HG02870 (cell line): ENCODE data around the gene RAB11FIP3.

ENCODE experiments used
- ATAC-seq: cut with Tn5 transposase; IDR thresholded peaks from one replicate; pipeline ENCODE4 v1.9.1; 2021; ENCODE audit warnings: mild to moderate bottlenecking, moderate library complexity; ENCODE audit not compliant: unreplicated experiment

The RAB11FIP3 gene

DNA sequence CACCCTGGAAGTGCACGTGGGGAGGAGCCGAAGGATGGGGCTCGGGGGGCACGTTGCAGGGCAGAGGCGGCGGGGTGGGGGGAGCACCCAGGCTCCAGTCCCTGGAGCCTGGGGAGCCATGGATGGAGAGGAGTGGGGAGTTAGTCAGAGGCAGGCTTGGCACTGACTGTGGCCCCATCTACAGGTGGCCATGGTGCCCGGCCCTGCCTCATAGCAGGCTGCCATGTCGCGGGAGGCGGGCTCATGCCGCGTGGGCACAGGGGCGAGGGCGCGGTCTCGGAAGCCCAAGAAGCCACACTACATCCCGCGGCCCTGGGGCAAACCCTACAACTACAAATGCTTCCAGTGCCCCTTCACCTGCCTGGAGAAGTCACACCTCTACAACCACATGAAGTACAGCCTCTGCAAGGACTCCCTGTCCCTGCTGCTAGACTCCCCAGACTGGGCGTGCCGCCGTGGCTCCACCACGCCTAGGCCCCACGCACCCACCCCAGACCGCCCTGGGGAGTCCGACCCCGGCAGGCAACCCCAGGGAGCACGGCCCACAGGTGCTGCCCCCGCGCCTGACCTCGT is 137.7 kb downstream of the RAB11FIP3 start:
- ATAC-seq, result no peak

DNA sequence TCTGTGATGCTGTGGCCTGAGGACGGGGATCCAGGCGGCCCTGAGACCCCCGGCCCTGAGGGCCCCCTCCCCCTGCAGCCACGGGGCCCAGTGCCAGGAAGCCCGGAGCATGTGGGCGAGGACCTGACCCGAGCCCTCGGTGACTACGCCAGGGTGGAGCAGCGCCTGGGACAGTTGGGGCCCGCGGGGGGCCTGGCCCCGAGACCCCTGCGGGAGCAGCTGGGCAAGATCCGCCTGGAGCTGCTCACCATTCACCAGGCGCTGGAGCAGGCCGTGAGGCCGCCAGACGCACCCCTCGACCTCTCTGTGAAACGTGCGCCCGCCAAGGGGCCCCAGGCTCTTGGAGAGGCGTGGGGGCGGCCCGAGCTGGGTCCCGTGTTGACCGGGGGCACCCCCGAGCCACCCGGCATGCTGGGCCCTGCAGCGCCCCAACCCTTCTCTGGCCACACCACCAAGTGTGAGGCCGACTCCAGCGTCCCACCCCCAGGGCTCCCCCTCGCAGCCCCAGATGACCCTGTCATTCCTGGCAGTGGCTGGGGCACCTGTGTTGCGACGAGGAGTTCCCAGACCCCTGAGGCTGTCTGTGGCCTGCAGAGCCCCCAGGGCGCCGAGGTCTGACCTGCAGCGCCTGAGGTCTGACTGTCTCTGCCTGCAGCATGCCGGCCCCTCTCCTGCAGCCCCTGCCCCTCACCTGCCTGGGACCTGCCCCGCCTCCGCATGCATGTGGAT is 139.4 kb downstream of the RAB11FIP3 start:
- ATAC-seq, result no peak

DNA sequence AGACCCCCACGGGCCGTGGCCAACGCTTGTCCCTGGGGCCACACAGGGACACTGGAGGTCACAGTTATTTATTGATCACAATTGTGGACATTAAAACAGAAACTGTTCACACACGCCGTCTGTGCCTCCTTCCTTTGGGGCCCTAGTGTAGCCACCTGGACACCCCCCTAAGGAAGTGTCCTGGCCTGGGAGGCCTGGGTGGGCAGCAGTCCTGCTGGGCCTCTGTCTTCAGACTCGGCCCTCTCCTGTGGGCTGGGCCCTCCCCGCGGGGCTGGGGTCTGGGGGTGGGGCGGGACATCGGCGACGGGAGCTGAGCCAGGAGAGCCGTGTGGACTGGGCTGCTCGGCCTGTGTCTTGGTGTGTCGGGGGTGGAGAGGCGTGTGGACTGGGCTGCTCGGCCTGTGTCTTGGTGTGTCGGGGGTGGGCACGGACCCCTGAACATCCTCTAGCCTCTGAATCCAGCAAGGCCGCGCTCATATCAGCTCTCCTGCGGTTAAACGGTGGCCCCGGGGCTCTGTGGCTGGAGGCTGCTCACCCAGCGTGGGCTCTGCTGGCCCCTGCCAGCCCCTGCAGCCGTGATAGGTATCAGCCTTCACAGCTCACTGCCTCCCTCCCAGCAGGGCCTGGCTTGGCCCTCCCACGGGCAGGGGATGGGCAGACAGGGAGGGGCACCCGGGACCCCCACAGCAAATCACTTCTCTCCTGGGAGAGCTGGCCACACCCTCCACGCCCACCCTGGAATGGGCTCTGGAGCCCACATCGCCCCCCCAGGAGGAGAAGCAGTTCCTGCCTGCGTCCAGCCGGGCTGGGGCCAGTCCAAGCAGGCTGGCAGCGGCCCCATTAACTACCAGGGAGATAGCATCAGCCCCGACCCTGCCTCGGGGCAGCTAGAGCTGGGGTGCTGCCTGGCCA is 140.2 kb downstream of the RAB11FIP3 start:
- no peak for ATAC-seq

DNA sequence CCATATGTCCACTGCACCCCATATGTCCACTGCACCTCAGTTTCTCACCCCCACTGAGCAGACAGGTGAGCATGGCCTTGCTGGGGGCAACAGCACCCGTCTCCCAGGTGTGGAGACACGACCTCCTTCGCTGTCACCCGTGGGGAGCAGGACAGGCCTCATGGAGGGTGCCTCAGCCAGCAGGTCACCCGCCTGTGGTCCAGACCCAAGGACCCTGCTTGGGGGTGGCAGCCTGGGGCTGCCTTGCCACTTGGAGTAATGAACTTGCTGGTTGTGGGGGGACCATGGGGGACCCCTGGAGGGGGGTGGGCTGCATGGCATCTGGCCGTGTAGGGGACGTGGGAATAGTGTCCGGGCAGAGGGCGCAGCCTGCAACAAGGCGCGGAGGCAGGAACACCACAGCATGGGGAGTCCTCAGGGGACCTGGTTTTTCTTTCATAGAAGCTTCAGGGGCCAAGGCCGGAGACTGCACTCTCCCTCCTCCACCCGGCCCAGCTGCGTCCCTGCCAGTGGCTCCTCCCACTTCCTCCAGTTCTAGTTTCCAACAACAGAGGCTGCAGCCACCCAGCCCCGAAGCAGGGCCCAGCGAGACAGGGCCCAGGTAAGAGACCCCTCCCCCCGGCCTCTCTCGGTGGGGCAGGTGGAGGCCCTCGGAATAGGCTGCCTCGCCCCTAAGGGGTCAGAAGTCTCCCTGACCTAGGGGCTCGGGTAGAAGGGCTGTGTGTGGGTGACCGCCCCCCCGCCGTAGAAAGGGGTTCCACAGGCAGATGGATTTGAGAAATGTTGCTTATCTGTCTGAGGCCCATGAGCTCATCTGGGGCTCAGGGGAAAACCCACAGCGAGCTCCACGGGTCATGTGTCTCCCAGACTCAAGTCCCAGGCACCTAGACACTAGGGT is 141.3 kb downstream of the RAB11FIP3 start, which contains the start of gene NHLRC4:
Gene NHLRC4 (plus strand): TSS at position 531 of the 898 bp plus-strand sequence. CDS start 1,043 bp downstream, outside the sequence.
- peak; percentile 50 for ATAC-seq

DNA sequence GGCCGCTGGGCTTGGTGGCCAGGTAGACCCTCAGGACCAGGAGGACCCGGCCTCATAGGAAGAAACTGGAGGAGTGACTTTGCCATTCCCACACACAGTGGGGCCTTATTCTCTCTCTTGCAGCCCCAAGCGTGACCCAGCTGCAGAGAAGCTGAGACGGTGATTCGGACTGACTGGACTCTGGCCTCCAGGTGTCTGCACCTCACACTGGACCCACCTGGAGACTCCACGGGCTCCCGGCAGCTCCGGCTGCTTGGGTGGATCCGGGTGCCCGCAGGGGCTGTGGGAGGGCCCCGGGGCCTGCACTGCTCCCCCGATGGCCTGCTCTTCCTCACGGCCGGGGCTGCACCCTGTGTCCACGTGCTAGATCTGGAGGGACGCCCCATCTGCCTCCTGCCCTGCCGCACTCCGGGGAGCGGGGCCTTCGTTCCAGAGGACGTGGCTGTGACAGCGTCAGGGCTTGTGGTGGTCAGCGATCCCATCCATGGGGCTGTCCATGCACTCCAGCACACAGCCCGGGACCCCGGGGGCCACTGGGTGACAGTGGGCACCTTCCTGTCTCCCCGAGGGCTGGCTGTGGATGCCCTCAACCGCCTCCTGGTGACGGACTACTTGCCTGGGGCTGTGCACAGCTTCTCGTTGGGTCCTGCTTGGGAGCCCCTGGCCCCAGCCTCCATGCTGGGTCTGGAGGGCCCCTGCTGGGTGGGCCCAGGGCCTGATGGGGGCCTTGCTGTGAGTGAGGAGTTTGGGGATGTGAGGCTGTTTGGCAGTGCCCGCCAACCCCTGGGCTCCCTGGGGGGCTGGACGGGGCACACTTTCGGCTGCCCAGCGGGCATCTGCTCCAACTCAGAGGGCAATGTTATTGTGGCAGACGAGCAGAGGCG is 142.2 kb downstream of the RAB11FIP3 start:
- ATAC-seq, result no peak

DNA sequence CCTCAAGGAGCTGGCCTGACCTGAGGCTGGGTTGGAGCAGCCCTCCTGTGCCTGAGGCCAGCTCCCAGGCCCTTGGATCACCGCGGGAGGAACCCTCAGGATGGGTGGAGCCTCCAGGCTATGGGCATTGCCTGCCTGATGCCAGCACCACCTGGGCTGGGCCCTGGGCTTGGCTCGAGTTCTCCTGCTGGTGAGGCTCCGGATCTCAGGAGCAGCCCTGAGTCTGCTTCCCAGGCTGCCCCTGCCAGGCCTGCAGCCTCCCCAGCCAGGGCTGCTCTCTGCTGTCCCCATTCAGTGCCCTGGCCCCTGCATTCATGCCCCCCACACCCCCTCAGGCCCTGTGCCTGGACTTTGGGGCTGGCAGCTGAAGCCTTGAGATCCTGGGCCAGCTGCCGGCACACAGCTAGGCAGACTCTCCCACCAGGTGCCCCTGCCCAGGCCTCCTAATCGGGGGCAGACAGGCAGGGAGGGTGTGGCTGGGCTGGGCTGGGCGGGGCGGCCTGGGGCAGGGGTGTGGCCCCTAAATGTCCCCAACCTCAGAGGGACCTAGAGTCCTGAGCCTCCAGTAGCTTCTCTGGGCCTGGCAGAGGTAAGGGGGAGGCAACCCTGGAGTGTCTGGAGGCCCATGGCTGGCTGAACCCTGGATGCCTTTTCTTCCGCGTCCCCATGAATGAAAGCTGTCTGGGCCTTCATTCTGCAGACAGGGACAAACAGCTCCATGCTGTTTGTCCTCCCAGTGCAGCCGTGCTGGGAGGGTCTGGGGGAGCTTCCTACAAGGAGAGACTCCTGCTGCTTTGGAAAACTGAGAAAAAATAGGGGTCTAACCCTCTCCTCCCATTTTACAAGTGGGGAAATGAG is 143.2 kb downstream of the RAB11FIP3 start:
- ATAC-seq, result no peak

DNA sequence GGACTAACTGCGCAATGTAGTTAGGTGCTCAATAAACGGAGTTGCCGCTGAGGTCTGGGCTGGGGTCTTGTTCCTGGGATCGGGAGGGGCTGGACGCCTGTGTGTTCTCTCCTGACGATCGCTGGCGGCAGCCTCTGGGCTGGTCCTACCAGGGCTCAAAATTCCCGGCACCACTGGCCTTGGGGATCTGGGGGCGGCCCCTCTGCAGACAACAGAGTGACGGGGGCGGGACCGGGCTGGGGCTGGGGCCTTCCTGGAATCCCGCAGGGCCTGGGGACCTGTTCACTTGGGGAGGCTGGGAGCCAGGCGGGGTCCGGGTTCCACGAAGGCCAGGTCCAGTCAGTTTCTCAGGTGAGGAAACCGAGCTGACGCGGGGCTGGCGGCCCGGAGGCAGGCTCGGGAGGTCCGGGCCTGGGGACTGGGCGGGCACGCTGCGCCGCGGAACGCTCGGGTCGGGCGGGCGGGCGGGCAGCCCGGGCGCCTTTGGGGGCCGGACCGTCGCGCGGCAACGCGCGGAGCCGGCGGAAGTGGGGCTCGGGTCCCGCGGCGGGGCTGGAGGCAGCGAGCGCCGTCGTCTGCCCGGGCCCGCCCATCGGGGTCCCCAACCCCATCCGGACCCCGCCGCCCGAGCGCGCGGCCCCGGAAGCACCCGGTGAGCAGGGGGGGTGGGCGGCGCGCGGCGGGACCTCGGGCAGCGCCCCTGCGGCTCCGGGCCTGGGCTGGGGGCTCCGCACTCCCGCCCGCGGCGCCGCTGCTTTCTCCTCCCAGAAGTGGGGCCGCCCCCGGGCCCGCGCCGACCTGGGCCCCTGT is 144.2 kb downstream of the RAB11FIP3 start, which contains the start of gene PIGQ:
Gene PIGQ (plus strand): TSS at position 524 of the 810 bp plus-strand sequence. CDS start 4,107 bp downstream, outside the sequence.
- no peak for ATAC-seq
